Esophagus squamous epithelium (tissue), 5 donors: ENCODE results near the gene LMF1. TPM values are rescaled to one million over a fixed set of nuclear protein-coding genes. Genes with fewer than 3 reads are reported as not detected.
"Not testable (repeated sequence)": the region's sequence is repeated elsewhere in the genome, so short reads cannot be mapped to it uniquely, and the experiment has no call there.

Experiments used
- DNase-seq: peaks from one replicate; lab custom pipeline; 2025; lab: John Stamatoyannopoulos, UW
- H3K27ac ChIP-seq, 4 donors: fragments of 200-600 bp; sonication (generic); one replicate each; pipeline ENCODE4 v1.5.1; 2016 to 2019; ENCODE audit warnings: mild to moderate bottlenecking in 1 of 4
- H3K27me3 ChIP-seq, 4 donors: fragments of 200-600 bp; sonication (generic); 1 replicate in 3 of 4; 2 replicates in 1 of 4; pipeline versions ENCODE4 v1.5.1 to v1.6.0; 2017 to 2021; ENCODE audit warnings: antibody characterized with exemption in 1 of 4
- H3K36me3 ChIP-seq, 3 donors: fragments of 200-600 bp; sonication (generic); one replicate each; pipeline ENCODE4 v1.5.1; 2016 to 2019
- H3K4me1 ChIP-seq, 3 donors: fragments of 200-600 bp; sonication (generic); one replicate each; pipeline ENCODE4 v1.5.1; 2017 to 2019
- H3K4me3 ChIP-seq, 4 donors: fragments of 200-600 bp; sonication (generic); 1 replicate in 3 of 4; 2 replicates in 1 of 4; pipeline ENCODE4 v1.5.1; 2016 to 2019; ENCODE audit warnings: mild to moderate bottlenecking in 2 of 4, moderate library complexity in 1 of 4
- H3K9me3 ChIP-seq, 3 donors: fragments of 200-600 bp; sonication (generic); one replicate each; pipeline ENCODE4 v1.5.1; 2016 to 2019
- CTCF ChIP-seq, 6 experiments: fragments of 450-650 bp in 4 of 6; fragments of 200-600 bp in 2 of 6; sonication (generic) in 2 of 6; IDR thresholded peaks; one replicate each; pipeline ENCODE4 v1.5.1; 2016 to 2019; ENCODE audit warnings: antibody characterized with exemption in 6 of 6, mild to moderate bottlenecking in 4 of 6, moderate library complexity in 4 of 6
- POLR2A ChIP-seq, 4 donors: fragments of 450-650 bp; IDR thresholded peaks; one replicate each; pipeline ENCODE4 v1.6.1; 2017; ENCODE audit warnings: antibody characterized with exemption in 4 of 4, mild to moderate bottlenecking in 4 of 4, moderate library complexity in 3 of 4
- WGBS, 2 donors: methylation state at CpG; one replicate each; pipeline ENCODE4 v1.1.5; 2018; 5-methylcytosine and 5-hydroxymethylcytosine counted together
- intact Hi-C: fragments of 100-400 bp; cut with DNase I; formaldehyde crosslinking; loops from one replicate; pipeline ENCODE4 v1.15.0; 2022
- total RNA-seq, 4 donors: library from RNA; depleted of rRNA; stranded (reverse); fragments of >200 nt; gene quantifications; one replicate each; pipeline ENCODE4 v1.1.0, GENCODE V29; 2016
- donor health status: DM: yes; HTN: yes; CAD: no.

The LMF1 gene
- total RNA-seq, 4 donors from 2014 or later = 13.3 to 34.4 (median 23.8) TPM

- peaks cover 0 to 62% (median 0%) of the 10 kb centered on the region in 3 donors for H3K36me3 ChIP-seq
These were observed 81.2 kb downstream of the LMF1 start for GRCh38 chr16:889586-889985.

GRCh38 chr16:888901-889570 lies 81.7 kb downstream of the LMF1 start:
- H3K9me3 ChIP-seq = peaks cover 0 to 9% (median 0%) of the 10 kb centered on the region in 3 donors
- WGBS, 2 donors = 74 to 86% methylated on average over 10 to 11 of the region's 24 CpGs
- peaks cover 0 to 4% (median 0%) of the 10 kb centered on the region in 3 donors for H3K4me1 ChIP-seq
- H3K27me3 ChIP-seq = no peaks in the 10 kb centered on the region
- H3K36me3 ChIP-seq = peaks cover 0 to 67% (median 0%) of the 10 kb centered on the region in 3 donors
- intact Hi-C loops = no loop called here
- no peak overlapping the region for H3K27ac ChIP-seq
- TF ChIP-seq CTCF (IDR thresholded peaks at IDR 0.05) = no peak
- TF ChIP-seq POLR2A (IDR thresholded peaks at IDR 0.05) = no peak
- no peak for DNase-seq
- no peak overlapping the region for H3K4me3 ChIP-seq

More at GRCh38 chr16:889586-889985, 81.2 kb downstream of the LMF1 start:
- TF ChIP-seq CTCF (IDR thresholded peaks at IDR 0.05) (no peak), POLR2A (IDR thresholded peaks at IDR 0.05) (no peak)
- H3K4me1 ChIP-seq = peaks cover 0 to 4% (median 0%) of the 10 kb centered on the region in 3 donors
- H3K27ac ChIP-seq = no peak overlapping the region
- WGBS, 2 donors = 80% methylated on average over 3 of the region's 11 CpGs; no CpG with 5 or more reads in 1 of the 2 donors
- intact Hi-C loops = no loop called here
- H3K4me3 ChIP-seq = no peak overlapping the region
- no peaks in the 10 kb centered on the region for H3K27me3 ChIP-seq
- DNase-seq = no peak
- peaks cover 0 to 3% (median 0%) of the 10 kb centered on the region in 3 donors for H3K9me3 ChIP-seq

- Histone ChIP-seq H3K9me3 (peaks cover 0 to 13% (median 0%) of the 10 kb centered on the region in 3 donors), H3K36me3 (peaks cover 0 to 73% (median 0%) of the 10 kb centered on the region in 3 donors)
- H3K4me1 ChIP-seq, intact Hi-C loops, DNase-seq, H3K4me3 ChIP-seq, H3K27me3 ChIP-seq, H3K27ac ChIP-seq: not testable (repeated sequence)
- 100% methylated on average over 1 of the region's 15 CpGs; no CpG with 5 or more reads in 1 of the 2 donors for WGBS, 2 donors
These were observed 82.3 kb downstream of the LMF1 start for GRCh38 chr16:888456-888855.

- Histone ChIP-seq H3K9me3 (peaks cover 0 to 13% (median 0%) of the 10 kb centered on the region in 3 donors), H3K4me1 (peaks cover 0 to 4% (median 0%) of the 10 kb centered on the region in 3 donors), H3K36me3 (peaks cover 0 to 70% (median 0%) of the 10 kb centered on the region in 3 donors), H3K27me3 (no peaks in the 10 kb centered on the region), H3K4me3 (no peak overlapping the region), H3K27ac (no peak overlapping the region)
- TF ChIP-seq CTCF (IDR thresholded peaks at IDR 0.05) = no peak
- no peak for TF ChIP-seq POLR2A (IDR thresholded peaks at IDR 0.05)
- DNase-seq = no peak
- intact Hi-C loops = no loop called here
- 40% methylated on average over 1 of the region's 20 CpGs; no CpG with 5 or more reads in 1 of the 2 donors for WGBS, 2 donors
These were observed 82.9 kb downstream of the LMF1 start for GRCh38 chr16:887846-888245.

- 56% methylated on average over 9 of the region's 44 CpGs; no CpG with 5 or more reads in 1 of the 2 donors for WGBS, 2 donors
- Histone ChIP-seq H3K27ac (no peak overlapping the region), H3K27me3 (no peaks in the 10 kb centered on the region), H3K36me3 (peaks cover 0 to 62% (median 0%) of the 10 kb centered on the region in 3 donors), H3K4me1 (peaks cover 0 to 4% (median 0%) of the 10 kb centered on the region in 3 donors), H3K4me3 (no peak overlapping the region), H3K9me3 (peaks cover 0 to 13% (median 0%) of the 10 kb centered on the region in 3 donors)
- intact Hi-C loops = no loop called here
- TF ChIP-seq POLR2A (IDR thresholded peaks at IDR 0.05) = no peak
- TF ChIP-seq CTCF (IDR thresholded peaks at IDR 0.05) = no peak
- DNase-seq = no peak
These were observed 83.7 kb downstream of the LMF1 start for GRCh38 chr16:886802-887731.
